Renal pelvis (tissue), 4 donors: Measurements from ENCODE around the gene HEATR1. TPM values are rescaled to one million over a fixed set of nuclear protein-coding genes. Genes with fewer than 3 reads are reported as not detected.
"Not testable (repeated sequence)": the region's sequence is repeated elsewhere in the genome, so short reads cannot be mapped to it uniquely, and the experiment has no call there.

Source experiments
- DNase-seq: peaks from one replicate; pipeline ENCODE4 v3.0.0-alpha.2; 2013
- polyA plus RNA-seq, 3 donors: library from polyadenylated mRNA; unstranded; fragments of 120-200 nt; gene quantifications; one replicate each; pipeline ENCODE4 v1.2.1, GENCODE V29; 2013; ENCODE audit not compliant: insufficient read length in 3 of 3

Gene HEATR1
- polyA plus RNA-seq, 3 donors: 24.7 to 35.2 (median 34.5) TPM

- no peak for DNase-seq
Measured at GRCh38 chr1:236590553-236591150, 13.7 kb downstream of the HEATR1 start.

GRCh38 chr1:236589531-236589930, 14.8 kb downstream of the HEATR1 start:
- no peak for DNase-seq

- DNase-seq: no peak
Measured at GRCh38 chr1:236581528-236581927, 22.8 kb downstream of the HEATR1 start.

- DNase-seq: not testable (repeated sequence)
Measured at GRCh38 chr1:236580404-236580803, 23.9 kb downstream of the HEATR1 start.

GRCh38 chr1:236578661-236579060, 25.7 kb downstream of the HEATR1 start:
- no peak for DNase-seq

- not testable (repeated sequence) for DNase-seq
Measured at GRCh38 chr1:236577041-236577440, 27.3 kb downstream of the HEATR1 start.

GRCh38 chr1:236576004-236576403, 28.3 kb downstream of the HEATR1 start:
- DNase-seq: no peak

DNA sequence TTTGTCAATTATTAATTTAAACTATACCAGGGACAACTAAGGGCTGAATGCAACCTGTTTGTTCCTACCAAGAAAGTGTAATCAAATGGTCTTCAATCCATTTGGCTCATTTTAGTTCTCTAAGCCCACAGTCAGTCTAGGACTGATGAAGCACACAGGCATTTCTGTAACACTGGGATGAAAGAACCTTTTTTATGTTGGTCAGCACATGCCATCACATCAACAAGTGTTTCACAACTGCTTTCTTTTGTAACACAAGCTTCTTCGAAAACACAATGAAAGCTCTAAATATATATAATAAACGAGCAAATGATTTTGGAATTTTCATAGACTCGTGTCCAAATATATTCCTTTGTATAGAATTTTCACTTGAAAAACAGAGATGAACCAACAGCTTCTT, 28.8 kb downstream of the HEATR1 start:
- DNase-seq: no peak

GRCh38 chr1:236568285-236568894, 35.9 kb downstream of the HEATR1 start:
- no peak for DNase-seq

DNA sequence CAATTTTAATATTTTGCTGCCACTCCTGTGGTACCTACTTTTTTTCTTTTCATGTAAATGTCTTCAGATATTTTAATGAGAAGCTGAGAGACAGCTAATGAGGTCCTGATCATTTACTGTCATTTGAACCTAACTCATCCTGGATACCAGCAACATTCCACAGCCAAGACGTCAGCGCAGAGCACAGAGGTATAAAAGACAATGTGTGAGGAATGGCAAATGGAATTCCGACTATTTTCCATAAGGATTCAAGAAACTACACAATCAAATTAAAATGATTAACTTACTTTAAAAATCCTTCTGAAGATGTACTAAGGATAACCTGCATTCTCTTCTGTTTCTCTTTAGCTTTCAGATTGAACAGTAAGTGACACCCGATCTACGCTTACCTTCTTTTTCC, 38.8 kb downstream of the HEATR1 start:
- no peak for DNase-seq

DNA sequence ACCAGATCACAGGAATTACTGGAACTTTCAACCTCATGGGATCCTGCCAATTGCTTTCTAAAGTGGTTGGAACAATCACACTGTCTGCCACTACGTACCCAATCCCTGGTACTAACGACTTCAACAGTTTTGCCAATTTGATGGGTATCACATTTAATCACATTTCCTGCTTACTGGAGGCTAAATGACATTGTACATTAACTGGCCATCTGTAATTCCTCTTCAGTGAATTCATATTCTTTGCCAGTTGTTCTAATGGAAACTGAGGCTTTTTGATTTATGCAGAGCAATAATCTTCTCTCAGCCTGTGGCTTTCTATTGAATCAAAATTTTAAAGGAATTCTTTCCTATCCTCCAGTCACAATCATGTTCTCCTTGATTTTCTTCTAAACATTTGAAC, 42.3 kb downstream of the HEATR1 start:
- no peak for DNase-seq

DNA sequence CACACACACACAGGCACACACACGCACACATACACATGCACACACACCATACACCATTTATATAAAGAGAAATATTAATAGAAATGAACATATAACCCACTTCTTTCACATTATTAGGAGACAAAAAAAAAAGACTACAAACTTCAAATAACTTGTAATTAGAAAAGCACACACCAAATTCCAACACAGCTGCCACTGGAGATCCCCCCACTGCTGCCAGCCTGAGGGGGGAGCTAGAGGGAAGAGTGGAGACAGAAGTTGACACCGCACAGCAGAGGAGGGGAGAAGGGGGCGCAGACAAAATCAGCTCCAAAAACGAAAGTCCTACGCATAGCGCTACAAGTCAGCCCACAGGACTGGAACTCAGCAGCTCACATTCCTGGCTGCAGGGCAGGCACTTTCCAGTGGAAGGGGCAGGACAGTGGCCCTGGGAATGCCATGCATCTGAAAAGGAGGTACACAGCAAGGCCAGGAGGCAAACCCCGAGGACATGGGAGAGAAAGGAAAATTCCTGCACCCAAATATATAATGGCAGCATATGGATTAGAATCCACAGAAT, 44.0 kb downstream of the HEATR1 start:
- DNase-seq: no peak

DNA sequence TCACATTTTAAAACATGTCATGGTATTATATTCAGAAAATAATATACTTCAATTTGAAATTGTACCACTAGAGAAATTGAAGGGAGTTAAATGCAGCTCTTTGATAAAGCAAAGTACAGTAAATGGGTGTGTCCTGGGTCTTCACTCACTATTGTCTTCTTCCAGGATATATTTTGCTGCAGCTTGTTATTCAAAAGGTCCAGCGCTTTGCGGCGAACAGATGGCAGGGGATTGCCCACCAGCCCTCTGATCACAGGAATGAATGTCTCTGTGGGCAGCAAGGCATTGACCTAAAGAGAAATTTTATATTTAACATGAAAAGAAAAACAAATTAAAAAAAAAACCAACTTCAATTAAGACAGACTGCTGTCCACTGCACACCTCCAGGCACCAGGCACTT, 45.5 kb downstream of the HEATR1 start:
- no peak for DNase-seq

GRCh38 chr1:236558081-236558480, 46.2 kb downstream of the HEATR1 start:
- no peak for DNase-seq

GRCh38 chr1:236556606-236557005, 47.7 kb downstream of the HEATR1 start:
- DNase-seq: no peak

DNA sequence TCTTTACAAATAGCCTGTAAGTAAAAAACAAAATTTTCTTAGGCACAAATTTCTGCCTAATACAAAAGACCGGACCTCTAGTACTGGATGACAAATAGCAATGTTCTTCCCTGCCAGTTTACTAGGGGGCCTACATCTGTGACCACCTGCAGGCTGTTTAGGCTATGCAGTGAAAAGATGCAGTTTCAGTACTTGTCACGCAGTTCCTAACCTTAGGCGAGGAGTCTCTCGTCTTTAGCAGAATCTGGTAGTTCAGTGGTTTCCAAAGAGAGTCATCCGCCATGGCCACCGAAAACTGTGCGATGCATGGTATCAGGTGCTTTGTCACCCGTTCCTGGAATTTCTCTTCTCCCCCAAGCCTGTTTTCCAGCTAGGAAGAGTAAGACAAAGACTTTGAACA, 50.9 kb downstream of the HEATR1 start:
- no peak for DNase-seq

- no peak for DNase-seq
Measured at GRCh38 chr1:236552901-236553300, 51.4 kb downstream of the HEATR1 start.

DNA sequence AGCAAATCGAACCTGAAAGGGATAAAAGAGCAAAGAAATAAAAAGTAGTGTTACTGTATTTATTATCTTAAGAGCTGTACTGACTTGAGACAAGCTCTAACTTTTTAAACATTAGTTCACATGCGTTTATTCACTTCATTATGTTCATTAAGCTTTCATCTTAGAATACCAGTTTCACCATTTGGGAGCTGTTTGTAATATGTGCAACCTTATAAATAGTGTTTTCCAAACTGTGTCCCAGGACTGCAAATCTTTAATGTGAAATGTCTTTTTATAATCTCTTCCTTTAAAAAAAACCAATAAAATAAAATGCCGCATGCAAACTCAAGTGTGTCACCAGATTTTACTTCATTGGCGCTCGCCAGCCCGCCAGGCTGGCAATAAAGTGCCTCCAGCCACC, 52.2 kb downstream of the HEATR1 start:
- no peak for DNase-seq

GRCh38 chr1:236550961-236551851, 53.1 kb downstream of the HEATR1 start:
- DNase-seq: no peak

DNA sequence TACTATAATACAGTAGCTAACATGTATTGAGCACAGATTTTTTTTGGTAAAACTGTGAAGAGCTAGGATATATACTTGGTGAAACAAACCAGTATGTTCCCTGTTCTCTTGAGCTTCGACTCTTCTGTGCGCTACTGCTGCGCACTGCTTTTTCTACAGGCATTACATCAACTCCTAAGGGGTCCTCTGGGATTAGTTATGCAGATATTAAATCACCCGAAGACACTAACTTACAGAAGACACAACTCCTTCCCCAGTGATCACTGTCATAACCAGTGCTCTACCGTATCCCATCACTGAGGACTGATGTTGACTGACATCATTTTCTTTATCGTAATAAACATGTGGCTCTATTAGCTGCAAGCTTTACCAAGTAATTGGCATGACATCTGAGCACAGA, 55.9 kb downstream of the HEATR1 start:
- no peak for DNase-seq

DNA sequence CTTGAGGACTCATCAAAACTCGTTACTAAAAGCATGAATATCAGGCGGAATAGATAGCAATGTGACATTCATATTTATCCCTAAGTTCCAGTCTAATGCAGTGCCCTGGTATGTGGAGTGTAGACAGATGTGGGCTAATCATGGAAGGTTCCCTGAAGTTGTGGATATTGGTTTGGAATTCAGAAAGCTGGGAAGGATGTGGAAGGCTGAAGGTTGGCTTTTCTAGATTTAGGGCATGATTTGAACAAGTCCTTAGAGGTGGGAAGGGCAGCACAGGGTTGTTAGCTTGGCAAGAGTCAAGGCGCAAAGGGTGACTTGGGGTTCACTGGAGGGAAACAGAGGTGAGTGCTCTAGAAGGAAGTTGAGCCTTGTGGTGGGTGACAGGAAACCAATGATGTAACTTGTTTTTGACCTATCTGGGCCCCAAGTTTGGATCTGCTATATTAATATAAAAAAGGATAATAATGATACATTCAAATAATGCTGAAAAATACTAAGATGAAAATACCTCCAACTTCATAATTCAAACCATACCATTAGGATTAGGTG, 58.6 kb downstream of the HEATR1 start:
- no peak for DNase-seq

DNA sequence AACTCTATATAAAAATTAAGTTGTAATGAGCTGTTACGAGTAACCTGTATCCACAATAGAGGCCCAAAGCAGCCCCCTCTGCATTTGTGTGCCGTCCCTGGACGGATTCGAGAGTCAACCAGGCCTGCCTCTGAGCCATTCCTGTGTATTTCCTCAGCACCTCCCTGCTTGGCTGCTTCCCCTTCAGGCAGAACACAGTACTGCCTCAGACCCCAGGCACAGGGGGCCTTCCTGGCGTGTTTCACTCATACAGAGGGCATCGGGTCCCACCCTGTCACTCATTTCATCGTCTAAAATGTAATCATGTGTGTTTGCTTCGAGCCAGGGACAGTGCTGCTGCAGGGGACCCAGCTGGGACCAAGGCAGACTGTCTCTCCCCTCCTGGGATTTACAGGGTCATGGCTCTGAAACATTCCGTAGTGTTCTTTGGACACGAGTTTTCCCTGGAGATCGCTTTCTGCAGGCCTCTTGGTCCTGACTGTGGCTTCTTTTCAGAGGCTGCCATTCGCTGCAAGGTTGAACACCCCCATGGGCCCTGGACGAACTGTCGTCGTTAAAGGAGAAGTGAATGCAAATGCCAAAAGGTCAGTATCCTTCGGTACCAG, 61.1 kb downstream of the HEATR1 start:
- no peak for DNase-seq
